Measurements from ENCODE around the gene ITFG1. TPM values are rescaled to one million over a fixed set of nuclear protein-coding genes. Genes with fewer than 3 reads are reported as not detected.
"Not testable (repeated sequence)": the region's sequence is repeated elsewhere in the genome, so short reads cannot be mapped to it uniquely, and the experiment has no call there.

Gene ITFG1
- polyA plus RNA-seq, 2 donors, result 9.0 to 16.8 TPM

DNA sequence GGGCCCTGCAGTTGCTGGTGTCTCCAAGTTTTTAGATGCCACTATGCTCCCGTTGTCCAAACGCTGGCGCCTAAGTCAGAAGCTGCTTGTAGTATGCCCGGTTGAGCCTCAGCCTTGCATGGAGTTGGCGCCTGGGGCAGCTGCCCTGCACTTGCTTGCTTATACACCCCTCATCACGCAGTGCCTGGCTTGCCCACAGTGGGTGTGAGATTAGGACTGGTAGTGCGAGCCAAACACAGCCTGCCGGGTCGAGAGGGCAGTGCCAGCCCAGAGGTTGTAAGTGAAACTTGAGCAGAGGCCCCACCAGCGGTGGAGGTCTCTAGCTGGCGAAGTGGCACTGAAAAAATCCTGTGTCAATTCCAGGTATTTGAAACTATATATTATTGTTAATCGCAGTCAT is 90.3 kb downstream of the ITFG1 start:
- no peaks in the 10 kb centered on the region for H3K4me1 ChIP-seq (ENCODE audit: control insufficient read depth in 2 of 2, insufficient read depth in 2 of 2, low read length in 1 of 2)
- no peaks in the 10 kb centered on the region for H3K36me3 ChIP-seq (ENCODE audit: control insufficient read depth in 2 of 2, insufficient read depth in 2 of 2, low read length in 1 of 2)
- no peaks in the 10 kb centered on the region for H3K27me3 ChIP-seq (ENCODE audit: control insufficient read depth in 1 of 2, insufficient read depth in 2 of 2, low read length in 2 of 2)
- WGBS, 2 donors, result 94 to 95% methylated on average over 12 of the region's 12 CpGs
- peaks cover 0 to 3% of the 10 kb centered on the region in 2 donors for H3K9me3 ChIP-seq (ENCODE audit: control insufficient read depth in 2 of 2, insufficient read depth in 1 of 2, low read depth in 1 of 2, low read length in 1 of 2)
- no peak overlapping the region for H3K4me3 ChIP-seq (ENCODE audit: low read depth in 1 of 2, low read length in 2 of 2)
- H3K27ac ChIP-seq (ENCODE audit: low read depth in 2 of 2, low read length in 1 of 2), result no peak overlapping the region

GRCh38 chr16:47366228-47366627 is 94.6 kb downstream of the ITFG1 start:
- WGBS, 2 donors, result 72 to 74% methylated on average over 2 of the region's 2 CpGs
- Histone ChIP-seq H3K4me3 (ENCODE audit: low read depth in 1 of 2, low read length in 2 of 2) (no peak overlapping the region), H3K27ac (ENCODE audit: low read depth in 2 of 2, low read length in 1 of 2) (no peak overlapping the region), H3K4me1 (ENCODE audit: control insufficient read depth in 2 of 2, insufficient read depth in 2 of 2, low read length in 1 of 2) (no peaks in the 10 kb centered on the region), H3K27me3 (ENCODE audit: control insufficient read depth in 1 of 2, insufficient read depth in 2 of 2, low read length in 2 of 2) (no peaks in the 10 kb centered on the region), H3K9me3 (ENCODE audit: control insufficient read depth in 2 of 2, insufficient read depth in 1 of 2, low read depth in 1 of 2, low read length in 1 of 2) (peaks cover 0 to 3% of the 10 kb centered on the region in 2 donors), H3K36me3 (ENCODE audit: control insufficient read depth in 2 of 2, insufficient read depth in 2 of 2, low read length in 1 of 2) (no peaks in the 10 kb centered on the region)

- 81 to 88% methylated on average over 1 of the region's 1 CpG for WGBS, 2 donors
Observed at GRCh38 chr16:47363761-47364160, 97.1 kb downstream of the ITFG1 start.

DNA sequence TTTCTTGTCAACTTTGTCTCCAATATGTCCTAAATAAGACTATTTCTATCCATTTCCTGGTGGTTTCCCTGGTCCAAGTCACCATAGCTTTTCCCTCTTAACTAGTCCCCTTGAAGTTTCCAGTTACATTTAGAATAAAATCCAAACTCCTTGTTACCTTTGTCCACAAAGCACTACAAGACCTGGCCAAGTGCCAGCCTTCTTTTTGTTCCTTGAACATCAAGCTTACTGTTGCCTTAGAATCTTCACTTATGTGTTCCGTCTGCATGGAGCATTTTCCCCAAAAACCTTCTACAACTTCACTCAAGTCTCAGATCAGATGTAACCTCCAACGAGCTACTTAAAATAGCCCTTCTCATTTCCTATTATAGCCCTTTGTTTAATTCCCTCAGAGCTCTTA is 101.4 kb downstream of the ITFG1 start:
- no peak overlapping the region for H3K27ac ChIP-seq (ENCODE audit: low read depth in 2 of 2, low read length in 1 of 2)
- WGBS, 2 donors, result 78 to 93% methylated on average over 2 of the region's 2 CpGs

More at GRCh38 chr16:47363761-47364160, 97.1 kb downstream of the ITFG1 start:
- H3K27me3 ChIP-seq (ENCODE audit: control insufficient read depth in 1 of 2, insufficient read depth in 2 of 2, low read length in 2 of 2), result no peaks in the 10 kb centered on the region
- no peaks in the 10 kb centered on the region for H3K36me3 ChIP-seq (ENCODE audit: control insufficient read depth in 2 of 2, insufficient read depth in 2 of 2, low read length in 1 of 2)
- H3K27ac ChIP-seq (ENCODE audit: low read depth in 2 of 2, low read length in 1 of 2), result no peak overlapping the region
- H3K9me3 ChIP-seq (ENCODE audit: control insufficient read depth in 2 of 2, insufficient read depth in 1 of 2, low read depth in 1 of 2, low read length in 1 of 2), result no peaks in the 10 kb centered on the region
- H3K4me1 ChIP-seq (ENCODE audit: control insufficient read depth in 2 of 2, insufficient read depth in 2 of 2, low read length in 1 of 2), result no peaks in the 10 kb centered on the region
- H3K4me3 ChIP-seq (ENCODE audit: low read depth in 1 of 2, low read length in 2 of 2), result no peak overlapping the region

GRCh38 chr16:47358816-47359215 is 102.0 kb downstream of the ITFG1 start:
- H3K27me3 ChIP-seq (ENCODE audit: control insufficient read depth in 1 of 2, insufficient read depth in 2 of 2, low read length in 2 of 2), result no peaks in the 10 kb centered on the region
- no peak overlapping the region for H3K27ac ChIP-seq (ENCODE audit: low read depth in 2 of 2, low read length in 1 of 2)
- no peaks in the 10 kb centered on the region for H3K9me3 ChIP-seq (ENCODE audit: control insufficient read depth in 2 of 2, insufficient read depth in 1 of 2, low read depth in 1 of 2, low read length in 1 of 2)
- H3K4me1 ChIP-seq (ENCODE audit: control insufficient read depth in 2 of 2, insufficient read depth in 2 of 2, low read length in 1 of 2), result no peaks in the 10 kb centered on the region
- 93 to 95% methylated on average over 2 of the region's 2 CpGs for WGBS, 2 donors
- H3K4me3 ChIP-seq (ENCODE audit: low read depth in 1 of 2, low read length in 2 of 2), result no peak overlapping the region
- no peaks in the 10 kb centered on the region for H3K36me3 ChIP-seq (ENCODE audit: control insufficient read depth in 2 of 2, insufficient read depth in 2 of 2, low read length in 1 of 2)

More for the DNA sequence above, 101.4 kb downstream of the ITFG1 start:
- Histone ChIP-seq H3K27me3 (ENCODE audit: control insufficient read depth in 1 of 2, insufficient read depth in 2 of 2, low read length in 2 of 2) (no peaks in the 10 kb centered on the region), H3K4me1 (ENCODE audit: control insufficient read depth in 2 of 2, insufficient read depth in 2 of 2, low read length in 1 of 2) (no peaks in the 10 kb centered on the region), H3K4me3 (ENCODE audit: low read depth in 1 of 2, low read length in 2 of 2) (no peak overlapping the region), H3K9me3 (ENCODE audit: control insufficient read depth in 2 of 2, insufficient read depth in 1 of 2, low read depth in 1 of 2, low read length in 1 of 2) (no peaks in the 10 kb centered on the region), H3K36me3 (ENCODE audit: control insufficient read depth in 2 of 2, insufficient read depth in 2 of 2, low read length in 1 of 2) (no peaks in the 10 kb centered on the region)

GRCh38 chr16:47349029-47349428 is 111.8 kb downstream of the ITFG1 start:
- H3K27me3 ChIP-seq (ENCODE audit: control insufficient read depth in 1 of 2, insufficient read depth in 2 of 2, low read length in 2 of 2); H3K27ac ChIP-seq (ENCODE audit: low read depth in 2 of 2, low read length in 1 of 2); H3K4me3 ChIP-seq (ENCODE audit: low read depth in 1 of 2, low read length in 2 of 2); H3K9me3 ChIP-seq (ENCODE audit: control insufficient read depth in 2 of 2, insufficient read depth in 1 of 2, low read depth in 1 of 2, low read length in 1 of 2); H3K36me3 ChIP-seq (ENCODE audit: control insufficient read depth in 2 of 2, insufficient read depth in 2 of 2, low read length in 1 of 2); H3K4me1 ChIP-seq (ENCODE audit: control insufficient read depth in 2 of 2, insufficient read depth in 2 of 2, low read length in 1 of 2): not testable (repeated sequence)
- 97 to 99% methylated on average over 1 to 2 of the region's 2 CpGs for WGBS, 2 donors

GRCh38 chr16:47347021-47347696 is 113.7 kb downstream of the ITFG1 start:
- not testable (repeated sequence) for H3K4me3 ChIP-seq (ENCODE audit: low read depth in 1 of 2, low read length in 2 of 2); H3K9me3 ChIP-seq (ENCODE audit: control insufficient read depth in 2 of 2, insufficient read depth in 1 of 2, low read depth in 1 of 2, low read length in 1 of 2); H3K36me3 ChIP-seq (ENCODE audit: control insufficient read depth in 2 of 2, insufficient read depth in 2 of 2, low read length in 1 of 2); H3K27ac ChIP-seq (ENCODE audit: low read depth in 2 of 2, low read length in 1 of 2); H3K4me1 ChIP-seq (ENCODE audit: control insufficient read depth in 2 of 2, insufficient read depth in 2 of 2, low read length in 1 of 2); H3K27me3 ChIP-seq (ENCODE audit: control insufficient read depth in 1 of 2, insufficient read depth in 2 of 2, low read length in 2 of 2)
- WGBS, 2 donors, result 98% methylated on average over 23 of the region's 23 CpGs

DNA sequence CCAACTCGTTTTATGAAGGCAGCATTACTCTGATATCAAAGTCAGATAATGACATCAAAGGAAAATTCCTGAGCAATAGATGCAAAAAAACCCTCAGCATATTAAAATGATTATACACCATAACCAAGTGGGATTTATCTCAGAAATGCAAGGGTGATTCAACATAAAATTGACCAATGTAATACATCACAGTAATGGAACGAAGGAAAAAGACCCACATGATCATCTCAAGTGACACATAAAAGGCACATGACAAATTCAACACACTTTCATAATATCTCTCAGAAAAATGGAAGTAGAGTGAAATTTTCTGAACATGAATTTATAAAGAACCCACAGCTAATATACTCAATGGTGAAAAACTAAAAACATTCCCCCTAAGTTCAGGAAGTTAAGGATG is 118.8 kb downstream of the ITFG1 start:
- 78 to 85% methylated on average over 2 of the region's 2 CpGs for WGBS, 2 donors
- no peaks in the 10 kb centered on the region for H3K4me1 ChIP-seq (ENCODE audit: control insufficient read depth in 2 of 2, insufficient read depth in 2 of 2, low read length in 1 of 2)

DNA sequence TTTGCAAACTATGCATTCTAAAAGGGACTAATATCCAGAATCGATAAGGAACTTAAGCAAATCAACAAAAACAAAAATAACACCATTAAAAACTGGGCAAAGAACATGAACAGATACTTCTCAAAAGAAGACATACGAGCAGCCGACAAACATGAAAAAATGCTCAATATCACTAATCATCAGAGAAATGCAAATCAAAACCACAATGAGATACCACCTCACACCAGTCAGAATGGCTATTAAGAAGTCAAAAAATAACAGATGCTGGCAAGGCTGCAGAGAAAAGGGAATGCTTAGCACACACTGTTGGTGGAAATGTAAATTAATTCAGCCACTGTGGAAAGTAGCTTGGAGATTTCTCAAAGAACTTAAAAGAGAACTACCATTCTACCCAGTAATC is 130.3 kb downstream of the ITFG1 start:
- WGBS, 2 donors, result 89 to 93% methylated on average over 3 of the region's 3 CpGs
- not testable (repeated sequence) for H3K27ac ChIP-seq (ENCODE audit: low read depth in 2 of 2, low read length in 1 of 2); H3K27me3 ChIP-seq (ENCODE audit: control insufficient read depth in 1 of 2, insufficient read depth in 2 of 2, low read length in 2 of 2); H3K36me3 ChIP-seq (ENCODE audit: control insufficient read depth in 2 of 2, insufficient read depth in 2 of 2, low read length in 1 of 2); H3K4me1 ChIP-seq (ENCODE audit: control insufficient read depth in 2 of 2, insufficient read depth in 2 of 2, low read length in 1 of 2); H3K9me3 ChIP-seq (ENCODE audit: control insufficient read depth in 2 of 2, insufficient read depth in 1 of 2, low read depth in 1 of 2, low read length in 1 of 2); H3K4me3 ChIP-seq (ENCODE audit: low read depth in 1 of 2, low read length in 2 of 2)

More for the DNA sequence above, 118.8 kb downstream of the ITFG1 start:
- Histone ChIP-seq H3K36me3 (ENCODE audit: control insufficient read depth in 2 of 2, insufficient read depth in 2 of 2, low read length in 1 of 2) (no peaks in the 10 kb centered on the region), H3K27me3 (ENCODE audit: control insufficient read depth in 1 of 2, insufficient read depth in 2 of 2, low read length in 2 of 2) (no peaks in the 10 kb centered on the region), H3K4me3 (ENCODE audit: low read depth in 1 of 2, low read length in 2 of 2) (no peak overlapping the region), H3K27ac (ENCODE audit: low read depth in 2 of 2, low read length in 1 of 2) (no peak overlapping the region), H3K9me3 (ENCODE audit: control insufficient read depth in 2 of 2, insufficient read depth in 1 of 2, low read depth in 1 of 2, low read length in 1 of 2) (peaks cover 0 to 5% of the 10 kb centered on the region in 2 donors)

DNA sequence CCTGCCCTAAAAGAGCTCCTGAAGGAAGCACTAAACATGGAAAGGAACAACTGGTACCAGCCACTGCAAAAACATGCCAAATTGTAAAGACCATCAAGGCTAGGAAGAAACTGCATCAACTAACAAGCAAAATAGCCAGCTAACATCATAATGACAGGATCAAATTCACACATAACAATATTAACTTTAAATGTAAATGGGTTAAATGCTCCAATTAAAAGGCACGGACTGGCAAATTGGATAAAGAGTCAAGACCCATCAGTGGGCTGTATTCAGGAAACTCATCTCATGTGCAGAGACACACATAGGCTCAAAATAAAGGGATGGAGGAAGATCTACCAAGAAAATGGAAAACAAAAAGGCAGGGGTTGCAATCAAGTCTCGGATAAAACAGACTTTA is 136.6 kb downstream of the ITFG1 start:
- whole genome bisulfite sequencing, 2 donors, result 96 to 97% methylated on average over 2 of the region's 2 CpGs
- H3K9me3 ChIP-seq (ENCODE audit: control insufficient read depth in 2 of 2, insufficient read depth in 1 of 2, low read depth in 1 of 2, low read length in 1 of 2); H3K4me1 ChIP-seq (ENCODE audit: control insufficient read depth in 2 of 2, insufficient read depth in 2 of 2, low read length in 1 of 2); H3K36me3 ChIP-seq (ENCODE audit: control insufficient read depth in 2 of 2, insufficient read depth in 2 of 2, low read length in 1 of 2); H3K27me3 ChIP-seq (ENCODE audit: control insufficient read depth in 1 of 2, insufficient read depth in 2 of 2, low read length in 2 of 2); H3K27ac ChIP-seq (ENCODE audit: low read depth in 2 of 2, low read length in 1 of 2); H3K4me3 ChIP-seq (ENCODE audit: low read depth in 1 of 2, low read length in 2 of 2): not testable (repeated sequence)

Measured in esophagus (tissue), 2 donors.